ENCODE data around the gene PANK2.

GRCh38 chr20:3866464-3866863 lies 22.7 kb upstream of the PANK2 start:
- TF ChIP-seq CTCF (IDR thresholded peaks at IDR 0.05) (no peak), POLR2A (IDR thresholded peaks at IDR 0.05) (no peak)

All from testis (tissue), 2 donors.